HEK293 (cell line): ENCODE results near the gene KIR3DL1.

Experiments used
- HOXA7 ChIP-seq: sonication (generic); formaldehyde crosslinking; IDR thresholded peaks from 2 replicates; pipeline ENCODE4 v1.8.1; 2022; ENCODE audit warnings: missing genetic modification reagents, borderline replicate concordance
- OSR2 ChIP-seq: fragments of 450-650 bp; formaldehyde crosslinking; IDR thresholded peaks from 2 replicates; pipeline ENCODE4 v1.5.1; 2016; ENCODE audit warnings: missing biosample characterization, missing genetic modification characterization
- REST ChIP-seq: fragments of 450-650 bp; formaldehyde crosslinking; IDR thresholded peaks from 2 replicates; pipeline ENCODE4 v1.5.1; 2016; ENCODE audit warnings: missing biosample characterization, missing genetic modification characterization
- SALL2 ChIP-seq: fragments of 450-650 bp; formaldehyde crosslinking; IDR thresholded peaks from 2 replicates; pipeline ENCODE4 v1.5.0; 2017; ENCODE audit warnings: missing biosample characterization, mild to moderate bottlenecking, missing genetic modification characterization, borderline replicate concordance
- ZFP3 ChIP-seq: fragments of 450-650 bp; formaldehyde crosslinking; IDR thresholded peaks from 2 replicates; pipeline ENCODE4 v1.5.1; 2016; ENCODE audit warnings: low read depth, missing biosample characterization, missing genetic modification characterization
- ZNF138 ChIP-seq: fragments of 450-650 bp; formaldehyde crosslinking; IDR thresholded peaks from 2 replicates; pipeline ENCODE4 v1.5.1; 2016; ENCODE audit warnings: missing biosample characterization, missing genetic modification characterization, borderline replicate concordance
- ZNF404 ChIP-seq: fragments of 450-650 bp; formaldehyde crosslinking; IDR thresholded peaks from 2 replicates; pipeline ENCODE4 v1.5.1; 2017; ENCODE audit warnings: missing biosample characterization, missing genetic modification characterization
- ZNF571 ChIP-seq: fragments of 450-650 bp; formaldehyde crosslinking; IDR thresholded peaks from 2 replicates; pipeline ENCODE4 v1.5.0; 2017; ENCODE audit warnings: missing biosample characterization, missing genetic modification characterization
- TF ChIP-seq, protein P1 (sequence below): fragments of 450-650 bp; formaldehyde crosslinking; IDR thresholded peaks from 2 replicates; pipeline ENCODE4 v1.5.1; 2016; ENCODE audit warnings: missing biosample characterization, missing genetic modification characterization
- TF ChIP-seq, protein P2 (sequence below): fragments of 450-650 bp; formaldehyde crosslinking; IDR thresholded peaks from 2 replicates; pipeline ENCODE4 v1.5.1; 2016; ENCODE audit warnings: missing biosample characterization, missing genetic modification characterization
- TF ChIP-seq, protein P3 (sequence below): fragments of 450-650 bp; formaldehyde crosslinking; IDR thresholded peaks from 2 replicates; pipeline ENCODE4 v1.5.1; 2016; ENCODE audit warnings: missing biosample characterization, missing genetic modification characterization, borderline replicate concordance
- TF ChIP-seq, protein P4 (sequence below): sonication (generic); formaldehyde crosslinking; IDR thresholded peaks from 2 replicates; pipeline ENCODE4 v1.8.1; 2022; ENCODE audit warnings: mild to moderate bottlenecking, moderate library complexity, missing genetic modification reagents

DNA sequence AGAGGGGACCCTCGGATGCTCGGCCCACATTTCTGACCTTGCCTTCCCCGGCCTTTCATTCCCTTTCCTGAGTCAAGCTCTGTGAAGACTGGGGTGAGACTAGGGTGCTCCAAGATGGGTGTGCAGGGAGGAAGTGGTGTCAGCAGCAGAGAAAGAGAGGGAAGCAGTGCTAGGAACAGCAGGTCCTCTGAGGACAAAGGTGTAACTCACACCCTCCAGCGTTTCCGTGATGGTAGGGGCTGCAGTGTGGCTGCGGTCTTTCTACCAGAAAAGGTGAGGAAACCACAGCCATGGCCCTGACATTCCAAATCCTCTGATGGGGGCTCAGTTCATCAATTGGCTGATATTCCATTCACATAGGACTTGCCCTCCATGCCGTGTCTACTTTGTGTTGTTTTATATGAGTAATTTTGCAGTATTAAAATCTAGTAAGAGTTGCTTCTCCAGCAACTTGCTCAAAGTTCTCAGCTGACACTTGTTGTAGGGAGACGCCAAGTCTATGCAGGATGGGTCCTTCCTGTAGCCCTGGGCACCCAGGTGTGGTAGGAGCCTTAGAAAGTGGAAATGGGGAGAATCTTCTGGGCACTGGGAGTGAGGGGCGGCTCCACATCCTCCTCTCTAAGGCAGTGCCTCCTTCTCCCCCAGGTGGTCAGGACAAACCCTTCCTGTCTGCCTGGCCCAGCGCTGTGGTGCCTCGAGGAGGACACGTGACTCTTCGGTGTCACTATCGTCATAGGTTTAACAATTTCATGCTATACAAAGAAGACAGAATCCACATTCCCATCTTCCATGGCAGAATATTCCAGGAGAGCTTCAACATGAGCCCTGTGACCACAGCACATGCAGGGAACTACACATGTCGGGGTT, 1.6 kb downstream of the KIR3DL1 start:
- TF ChIP-seq OSR2, result no peak
- TF ChIP-seq, protein P1, sequence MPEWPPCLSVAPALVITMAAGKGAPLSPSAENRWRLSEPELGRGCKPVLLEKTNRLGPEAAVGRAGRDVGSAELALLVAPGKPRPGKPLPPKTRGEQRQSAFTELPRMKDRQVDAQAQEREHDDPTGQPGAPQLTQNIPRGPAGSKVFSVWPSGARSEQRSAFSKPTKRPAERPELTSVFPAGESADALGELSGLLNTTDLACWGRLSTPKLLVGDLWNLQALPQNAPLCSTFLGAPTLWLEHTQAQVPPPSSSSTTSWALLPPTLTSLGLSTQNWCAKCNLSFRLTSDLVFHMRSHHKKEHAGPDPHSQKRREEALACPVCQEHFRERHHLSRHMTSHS (tag by site-specific recombination), result no peak
- TF ChIP-seq HOXA7 (CRISPR knock-in tag), result no peak
- TF ChIP-seq, protein P2, sequence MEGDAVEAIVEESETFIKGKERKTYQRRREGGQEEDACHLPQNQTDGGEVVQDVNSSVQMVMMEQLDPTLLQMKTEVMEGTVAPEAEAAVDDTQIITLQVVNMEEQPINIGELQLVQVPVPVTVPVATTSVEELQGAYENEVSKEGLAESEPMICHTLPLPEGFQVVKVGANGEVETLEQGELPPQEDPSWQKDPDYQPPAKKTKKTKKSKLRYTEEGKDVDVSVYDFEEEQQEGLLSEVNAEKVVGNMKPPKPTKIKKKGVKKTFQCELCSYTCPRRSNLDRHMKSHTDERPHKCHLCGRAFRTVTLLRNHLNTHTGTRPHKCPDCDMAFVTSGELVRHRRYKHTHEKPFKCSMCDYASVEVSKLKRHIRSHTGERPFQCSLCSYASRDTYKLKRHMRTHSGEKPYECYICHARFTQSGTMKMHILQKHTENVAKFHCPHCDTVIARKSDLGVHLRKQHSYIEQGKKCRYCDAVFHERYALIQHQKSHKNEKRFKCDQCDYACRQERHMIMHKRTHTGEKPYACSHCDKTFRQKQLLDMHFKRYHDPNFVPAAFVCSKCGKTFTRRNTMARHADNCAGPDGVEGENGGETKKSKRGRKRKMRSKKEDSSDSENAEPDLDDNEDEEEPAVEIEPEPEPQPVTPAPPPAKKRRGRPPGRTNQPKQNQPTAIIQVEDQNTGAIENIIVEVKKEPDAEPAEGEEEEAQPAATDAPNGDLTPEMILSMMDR (tag by site-specific recombination), result no peak
- TF ChIP-seq, protein P3, sequence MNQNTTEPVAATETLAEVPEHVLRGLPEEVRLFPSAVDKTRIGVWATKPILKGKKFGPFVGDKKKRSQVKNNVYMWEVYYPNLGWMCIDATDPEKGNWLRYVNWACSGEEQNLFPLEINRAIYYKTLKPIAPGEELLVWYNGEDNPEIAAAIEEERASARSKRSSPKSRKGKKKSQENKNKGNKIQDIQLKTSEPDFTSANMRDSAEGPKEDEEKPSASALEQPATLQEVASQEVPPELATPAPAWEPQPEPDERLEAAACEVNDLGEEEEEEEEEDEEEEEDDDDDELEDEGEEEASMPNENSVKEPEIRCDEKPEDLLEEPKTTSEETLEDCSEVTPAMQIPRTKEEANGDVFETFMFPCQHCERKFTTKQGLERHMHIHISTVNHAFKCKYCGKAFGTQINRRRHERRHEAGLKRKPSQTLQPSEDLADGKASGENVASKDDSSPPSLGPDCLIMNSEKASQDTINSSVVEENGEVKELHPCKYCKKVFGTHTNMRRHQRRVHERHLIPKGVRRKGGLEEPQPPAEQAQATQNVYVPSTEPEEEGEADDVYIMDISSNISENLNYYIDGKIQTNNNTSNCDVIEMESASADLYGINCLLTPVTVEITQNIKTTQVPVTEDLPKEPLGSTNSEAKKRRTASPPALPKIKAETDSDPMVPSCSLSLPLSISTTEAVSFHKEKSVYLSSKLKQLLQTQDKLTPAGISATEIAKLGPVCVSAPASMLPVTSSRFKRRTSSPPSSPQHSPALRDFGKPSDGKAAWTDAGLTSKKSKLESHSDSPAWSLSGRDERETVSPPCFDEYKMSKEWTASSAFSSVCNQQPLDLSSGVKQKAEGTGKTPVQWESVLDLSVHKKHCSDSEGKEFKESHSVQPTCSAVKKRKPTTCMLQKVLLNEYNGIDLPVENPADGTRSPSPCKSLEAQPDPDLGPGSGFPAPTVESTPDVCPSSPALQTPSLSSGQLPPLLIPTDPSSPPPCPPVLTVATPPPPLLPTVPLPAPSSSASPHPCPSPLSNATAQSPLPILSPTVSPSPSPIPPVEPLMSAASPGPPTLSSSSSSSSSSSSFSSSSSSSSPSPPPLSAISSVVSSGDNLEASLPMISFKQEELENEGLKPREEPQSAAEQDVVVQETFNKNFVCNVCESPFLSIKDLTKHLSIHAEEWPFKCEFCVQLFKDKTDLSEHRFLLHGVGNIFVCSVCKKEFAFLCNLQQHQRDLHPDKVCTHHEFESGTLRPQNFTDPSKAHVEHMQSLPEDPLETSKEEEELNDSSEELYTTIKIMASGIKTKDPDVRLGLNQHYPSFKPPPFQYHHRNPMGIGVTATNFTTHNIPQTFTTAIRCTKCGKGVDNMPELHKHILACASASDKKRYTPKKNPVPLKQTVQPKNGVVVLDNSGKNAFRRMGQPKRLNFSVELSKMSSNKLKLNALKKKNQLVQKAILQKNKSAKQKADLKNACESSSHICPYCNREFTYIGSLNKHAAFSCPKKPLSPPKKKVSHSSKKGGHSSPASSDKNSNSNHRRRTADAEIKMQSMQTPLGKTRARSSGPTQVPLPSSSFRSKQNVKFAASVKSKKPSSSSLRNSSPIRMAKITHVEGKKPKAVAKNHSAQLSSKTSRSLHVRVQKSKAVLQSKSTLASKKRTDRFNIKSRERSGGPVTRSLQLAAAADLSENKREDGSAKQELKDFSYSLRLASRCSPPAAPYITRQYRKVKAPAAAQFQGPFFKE (tag by site-specific recombination), result no peak
- no peak for TF ChIP-seq ZNF138 (tag by site-specific recombination)
- TF ChIP-seq SALL2, result no peak
- TF ChIP-seq REST (tag by site-specific recombination), result no peak
- no peak for TF ChIP-seq ZNF571 (tag by site-specific recombination)
- no peak for TF ChIP-seq ZFP3
- TF ChIP-seq ZNF404, result no peak
- TF ChIP-seq, protein P4, sequence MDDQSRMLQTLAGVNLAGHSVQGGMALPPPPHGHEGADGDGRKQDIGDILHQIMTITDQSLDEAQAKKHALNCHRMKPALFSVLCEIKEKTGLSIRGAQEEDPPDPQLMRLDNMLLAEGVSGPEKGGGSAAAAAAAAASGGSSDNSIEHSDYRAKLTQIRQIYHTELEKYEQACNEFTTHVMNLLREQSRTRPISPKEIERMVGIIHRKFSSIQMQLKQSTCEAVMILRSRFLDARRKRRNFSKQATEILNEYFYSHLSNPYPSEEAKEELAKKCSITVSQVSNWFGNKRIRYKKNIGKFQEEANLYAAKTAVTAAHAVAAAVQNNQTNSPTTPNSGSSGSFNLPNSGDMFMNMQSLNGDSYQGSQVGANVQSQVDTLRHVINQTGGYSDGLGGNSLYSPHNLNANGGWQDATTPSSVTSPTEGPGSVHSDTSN (CRISPR knock-in tag), result no peak
